H1 (cell line): ENCODE data around the gene UCMA. TPM values are rescaled to one million over a fixed set of nuclear protein-coding genes. Genes with fewer than 3 reads are reported as not detected.

Source experiments
- polyA plus RNA-seq, 7 experiments: library from polyadenylated mRNA; depleted of rRNA in 3 of 7; stranded (reverse) in 5 of 7; unstranded in 2 of 7; fragments of >200 nt in 5 of 7; fragments of 200-250 nt in 2 of 7; gene quantifications; 1 replicate in 5 of 7; 2 replicates in 1 of 7; 4 replicates in 1 of 7; pipeline versions ENCODE4 v1.2.1 to v1.2.3, GENCODE V29; 2011 to 2013; ENCODE audit warnings: missing spikeins in 2 of 7, mixed read lengths in 2 of 7
- total RNA-seq: library from RNA; stranded (reverse); fragmentation: NEBNext Ultra II Directional; extraction: Animal tissue kit (Norgen Biotek cat#: 25700); gene quantifications from 2 replicates; pipeline ENCODE4 v1.2.1, GENCODE V29; 2021
- TF ChIP-seq, protein P1 (sequence below): IDR thresholded peaks from 2 replicates; pipeline ENCODE4 v1.6.1; 2012; ENCODE audit warnings: inconsistent platforms

UCMA gene
- total and polyA plus RNA-seq, 2 of the 8 experiments (the other 6 are each of a cell fraction or from before 2014, with no cell fraction given), result 1.2 to 4.6 TPM

DNA sequence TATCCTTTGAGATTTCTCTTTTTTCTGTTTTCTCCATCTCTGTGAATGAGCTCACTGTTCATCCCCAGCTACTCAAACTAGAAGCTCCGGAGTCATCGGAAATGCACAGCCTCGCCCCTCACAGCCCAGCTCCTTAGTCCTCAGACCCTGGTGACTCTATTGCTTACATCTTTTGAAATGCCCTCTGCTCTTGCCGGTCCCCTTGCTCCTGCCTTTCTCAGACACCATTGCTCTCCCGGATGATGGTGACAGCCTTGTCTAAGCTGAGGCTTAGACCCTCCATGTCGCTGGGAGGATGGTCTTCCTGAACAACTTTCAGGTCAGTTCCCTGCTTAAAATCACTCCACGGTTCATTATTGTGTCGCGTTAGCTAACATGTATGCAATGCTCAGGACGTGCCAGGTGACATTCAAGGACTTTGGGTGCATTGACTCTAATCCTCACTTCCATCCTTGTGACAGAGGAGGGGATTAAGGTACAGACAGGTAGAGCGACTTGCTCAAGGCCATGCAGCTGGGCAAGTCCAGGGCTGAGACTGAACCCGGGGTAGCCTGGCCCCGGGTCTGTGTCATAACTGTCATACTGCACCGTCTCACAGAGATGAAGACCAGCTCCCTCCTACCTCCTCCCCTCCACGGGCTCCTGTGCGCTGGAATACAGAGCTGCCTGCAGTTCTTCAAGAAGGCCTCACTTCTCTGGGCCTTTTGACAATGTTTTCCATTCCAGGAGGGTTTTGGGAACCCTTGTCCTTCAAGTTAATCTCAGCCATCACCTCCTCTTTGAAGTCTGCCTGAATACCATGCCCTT, 4.3 kb upstream of the UCMA start (continued):
- TF ChIP-seq, protein P1, sequence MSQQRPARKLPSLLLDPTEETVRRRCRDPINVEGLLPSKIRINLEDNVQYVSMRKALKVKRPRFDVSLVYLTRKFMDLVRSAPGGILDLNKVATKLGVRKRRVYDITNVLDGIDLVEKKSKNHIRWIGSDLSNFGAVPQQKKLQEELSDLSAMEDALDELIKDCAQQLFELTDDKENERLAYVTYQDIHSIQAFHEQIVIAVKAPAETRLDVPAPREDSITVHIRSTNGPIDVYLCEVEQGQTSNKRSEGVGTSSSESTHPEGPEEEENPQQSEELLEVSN, result no peak
